ENCODE results near the gene DEPDC4.
A peak's percentile ranks its signal among the peaks of the same experiment; 100 is the strongest.

Gene DEPDC4

GRCh38 chr12:100215209-100215608 lies 51.7 kb downstream of the DEPDC4 start:
- DNase-seq (ENCODE audit: extremely low read depth in 1 of 2, low read depth in 1 of 2) = no peak

- no peak for DNase-seq (ENCODE audit: extremely low read depth in 1 of 2, low read depth in 1 of 2)
Measured at GRCh38 chr12:100214518-100214917, 52.4 kb downstream of the DEPDC4 start.

- DNase-seq (ENCODE audit: extremely low read depth in 1 of 2, low read depth in 1 of 2) = no peak
Measured at GRCh38 chr12:100213016-100213891, 53.6 kb downstream of the DEPDC4 start.

- no peak for DNase-seq (ENCODE audit: extremely low read depth in 1 of 2, low read depth in 1 of 2)
Measured at GRCh38 chr12:100211698-100212097, 55.2 kb downstream of the DEPDC4 start.

- no peak for DNase-seq (ENCODE audit: extremely low read depth in 1 of 2, low read depth in 1 of 2)
Measured at GRCh38 chr12:100208834-100209233, 58.0 kb downstream of the DEPDC4 start.

GRCh38 chr12:100207311-100207710 lies 59.6 kb downstream of the DEPDC4 start:
- DNase-seq (ENCODE audit: extremely low read depth in 1 of 2, low read depth in 1 of 2) = no peak

- DNase-seq (ENCODE audit: extremely low read depth in 1 of 2, low read depth in 1 of 2) = no peak
Measured at GRCh38 chr12:100201604-100202423, 65.1 kb downstream of the DEPDC4 start.

- peak; percentile 96 to 97 for DNase-seq (ENCODE audit: extremely low read depth in 1 of 2, low read depth in 1 of 2)
Measured at GRCh38 chr12:100200463-100201181, 66.3 kb downstream of the DEPDC4 start, which contains the start of gene ACTR6. TSS of gene ACTR6 (plus strand) at chr12:100200815. CDS start at chr12:100200852, 37 bp downstream.

GRCh38 chr12:100199347-100200149 lies 67.3 kb downstream of the DEPDC4 start:
- DNase-seq (ENCODE audit: extremely low read depth in 1 of 2, low read depth in 1 of 2) = peak; percentile 38 to 67

- no peak for DNase-seq (ENCODE audit: extremely low read depth in 1 of 2, low read depth in 1 of 2)
Measured at GRCh38 chr12:100199023-100199346, 67.9 kb downstream of the DEPDC4 start.

GRCh38 chr12:100197486-100197885 lies 69.4 kb downstream of the DEPDC4 start:
- no peak for DNase-seq (ENCODE audit: extremely low read depth in 1 of 2, low read depth in 1 of 2)

GRCh38 chr12:100193085-100193484 lies 73.8 kb downstream of the DEPDC4 start:
- DNase-seq (ENCODE audit: extremely low read depth in 1 of 2, low read depth in 1 of 2) = no peak
